DND-41 (cell line): ENCODE measurements around the gene TEAD1.

Experiments used
- EZH2 ChIP-seq: IDR thresholded peaks from 3 replicates; pipeline ENCODE4 v1.6.1; 2012; ENCODE audit warnings: borderline replicate concordance, low read depth, mild to moderate bottlenecking, moderate library complexity, low read length, inconsistent platforms; ENCODE audit not compliant: severe bottlenecking
- TF ChIP-seq, protein P1 (sequence below): IDR thresholded peaks from 2 replicates; pipeline ENCODE4 v1.5.1; 2012; ENCODE audit warnings: borderline replicate concordance, low read length, moderate library complexity, mild to moderate bottlenecking; ENCODE audit not compliant: poor library complexity, severe bottlenecking; ENCODE audit errors: extremely low read depth

DNA sequence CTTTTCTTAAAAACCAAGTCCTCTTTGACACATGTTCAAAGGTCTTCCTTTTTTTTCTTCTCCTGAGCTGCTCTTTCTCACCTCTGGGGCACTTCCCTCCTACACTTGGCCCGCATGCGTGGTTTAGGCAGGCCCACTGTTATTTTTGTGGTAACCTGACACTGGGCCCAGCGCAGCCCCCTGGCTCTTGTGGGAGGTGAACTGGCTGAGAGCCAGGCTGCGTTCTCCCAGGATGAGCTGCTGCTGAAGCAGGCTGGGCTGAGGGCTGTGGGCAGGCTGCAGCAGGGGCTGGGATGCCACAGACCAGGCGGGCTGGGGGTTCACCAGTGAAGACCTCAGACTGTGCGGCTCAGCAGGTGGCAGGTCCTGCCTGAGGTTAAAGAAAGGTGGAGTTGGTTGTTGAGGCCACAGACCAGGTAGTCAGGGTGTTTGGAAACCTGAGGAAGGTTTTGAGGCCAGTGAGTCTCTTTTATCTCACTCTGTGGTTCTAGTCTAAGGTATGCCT is 72.4 kb downstream of the TEAD1 start:
- TF ChIP-seq, protein P1, sequence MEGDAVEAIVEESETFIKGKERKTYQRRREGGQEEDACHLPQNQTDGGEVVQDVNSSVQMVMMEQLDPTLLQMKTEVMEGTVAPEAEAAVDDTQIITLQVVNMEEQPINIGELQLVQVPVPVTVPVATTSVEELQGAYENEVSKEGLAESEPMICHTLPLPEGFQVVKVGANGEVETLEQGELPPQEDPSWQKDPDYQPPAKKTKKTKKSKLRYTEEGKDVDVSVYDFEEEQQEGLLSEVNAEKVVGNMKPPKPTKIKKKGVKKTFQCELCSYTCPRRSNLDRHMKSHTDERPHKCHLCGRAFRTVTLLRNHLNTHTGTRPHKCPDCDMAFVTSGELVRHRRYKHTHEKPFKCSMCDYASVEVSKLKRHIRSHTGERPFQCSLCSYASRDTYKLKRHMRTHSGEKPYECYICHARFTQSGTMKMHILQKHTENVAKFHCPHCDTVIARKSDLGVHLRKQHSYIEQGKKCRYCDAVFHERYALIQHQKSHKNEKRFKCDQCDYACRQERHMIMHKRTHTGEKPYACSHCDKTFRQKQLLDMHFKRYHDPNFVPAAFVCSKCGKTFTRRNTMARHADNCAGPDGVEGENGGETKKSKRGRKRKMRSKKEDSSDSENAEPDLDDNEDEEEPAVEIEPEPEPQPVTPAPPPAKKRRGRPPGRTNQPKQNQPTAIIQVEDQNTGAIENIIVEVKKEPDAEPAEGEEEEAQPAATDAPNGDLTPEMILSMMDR = no peak
- TF ChIP-seq EZH2 = no peak
